GM19239 (cell line): ENCODE data around the gene ACTL10.

ENCODE experiments used
- DNase-seq: peaks from one replicate; pipeline ENCODE4 v3.0.0; 2011; ENCODE audit warnings: low spot score; ENCODE audit not compliant: insufficient read length
- FAIRE-seq: peaks from 2 replicates; lab custom pipeline; 2011; peaks lifted over from hg19 to GRCh38; lab: Jason Lieb, UNC

Gene ACTL10

GRCh38 chr20:33674294-33675135, 7.8 kb downstream of the ACTL10 start, which contains the start of gene NECAB3:
TSS of gene NECAB3 (minus strand) at chr20:33674428. CDS start at chr20:33674352, 76 bp downstream.
- peak; percentile 89 for DNase-seq
- FAIRE-seq: no peak

GRCh38 chr20:33675136-33675959, 8.6 kb downstream of the ACTL10 start:
- DNase-seq (no peak), FAIRE-seq (no peak)

- DNase-seq (no peak), FAIRE-seq (no peak)
These were observed 9.4 kb downstream of the ACTL10 start for GRCh38 chr20:33676121-33676520.

GRCh38 chr20:33676652-33677645, 10.2 kb downstream of the ACTL10 start:
- no peak for FAIRE-seq

GRCh38 chr20:33677991-33678702, 11.4 kb downstream of the ACTL10 start:
- FAIRE-seq: no peak
- no peak for DNase-seq

More at GRCh38 chr20:33676652-33677645, 10.2 kb downstream of the ACTL10 start:
- DNase-seq: no peak

- DNase-seq (peak; percentile 63), FAIRE-seq (peak; percentile 71)
These were observed 13.2 kb downstream of the ACTL10 start for GRCh38 chr20:33679758-33680485.

GRCh38 chr20:33680686-33681085, 13.9 kb downstream of the ACTL10 start:
- no peak for DNase-seq
- FAIRE-seq: no peak

- DNase-seq (no peak), FAIRE-seq (no peak)
These were observed 14.5 kb downstream of the ACTL10 start for GRCh38 chr20:33681288-33681687.

- FAIRE-seq: no peak
- DNase-seq: no peak
These were observed 15.1 kb downstream of the ACTL10 start for GRCh38 chr20:33681728-33682353.

- DNase-seq (no peak), FAIRE-seq (no peak)
These were observed 18.0 kb downstream of the ACTL10 start for GRCh38 chr20:33684533-33685327.

GRCh38 chr20:33685328-33686099, 18.8 kb downstream of the ACTL10 start:
- peak; percentile 87 for FAIRE-seq
- peak; percentile 86 for DNase-seq

- peak; percentile 98 for DNase-seq
- FAIRE-seq: peak; percentile 49
These were observed 19.6 kb downstream of the ACTL10 start, which contains the start of gene E2F1 for GRCh38 chr20:33686100-33686983. TSS of gene E2F1 (minus strand) at chr20:33686385. CDS start at chr20:33686264, 121 bp downstream.

GRCh38 chr20:33686984-33687366, 20.2 kb downstream of the ACTL10 start:
- FAIRE-seq (no peak), DNase-seq (no peak)

- FAIRE-seq (no peak), DNase-seq (no peak)
These were observed 20.7 kb downstream of the ACTL10 start for GRCh38 chr20:33687370-33687915.
